Measurements from ENCODE around the gene TRAPPC3.

TRAPPC3 gene

DNA sequence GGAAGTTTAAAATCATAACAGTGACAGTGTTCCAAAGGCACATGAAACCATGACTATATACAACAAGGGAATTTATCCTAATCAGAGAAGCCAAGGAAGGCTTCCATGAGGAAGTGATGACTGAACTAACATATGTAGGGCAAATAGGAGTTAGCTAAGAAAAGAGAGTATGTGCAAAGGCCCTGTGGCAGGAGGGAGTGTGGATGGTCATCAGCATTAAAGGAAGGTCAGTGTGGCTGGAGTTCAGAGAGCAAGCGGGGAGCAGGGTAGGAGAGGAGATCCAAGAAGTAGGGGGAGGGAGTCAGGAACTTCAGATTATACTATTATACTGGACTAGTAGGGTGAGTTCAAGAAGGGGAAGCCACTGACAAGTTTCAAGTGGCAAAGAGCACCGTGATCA is 15.1 kb upstream of the TRAPPC3 start:
- TF ChIP-seq, protein P1, sequence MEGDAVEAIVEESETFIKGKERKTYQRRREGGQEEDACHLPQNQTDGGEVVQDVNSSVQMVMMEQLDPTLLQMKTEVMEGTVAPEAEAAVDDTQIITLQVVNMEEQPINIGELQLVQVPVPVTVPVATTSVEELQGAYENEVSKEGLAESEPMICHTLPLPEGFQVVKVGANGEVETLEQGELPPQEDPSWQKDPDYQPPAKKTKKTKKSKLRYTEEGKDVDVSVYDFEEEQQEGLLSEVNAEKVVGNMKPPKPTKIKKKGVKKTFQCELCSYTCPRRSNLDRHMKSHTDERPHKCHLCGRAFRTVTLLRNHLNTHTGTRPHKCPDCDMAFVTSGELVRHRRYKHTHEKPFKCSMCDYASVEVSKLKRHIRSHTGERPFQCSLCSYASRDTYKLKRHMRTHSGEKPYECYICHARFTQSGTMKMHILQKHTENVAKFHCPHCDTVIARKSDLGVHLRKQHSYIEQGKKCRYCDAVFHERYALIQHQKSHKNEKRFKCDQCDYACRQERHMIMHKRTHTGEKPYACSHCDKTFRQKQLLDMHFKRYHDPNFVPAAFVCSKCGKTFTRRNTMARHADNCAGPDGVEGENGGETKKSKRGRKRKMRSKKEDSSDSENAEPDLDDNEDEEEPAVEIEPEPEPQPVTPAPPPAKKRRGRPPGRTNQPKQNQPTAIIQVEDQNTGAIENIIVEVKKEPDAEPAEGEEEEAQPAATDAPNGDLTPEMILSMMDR (IDR thresholded peaks at IDR 0.05; ENCODE audit: low read length, missing control alignments), result no peak
- no peak for DNase-seq (ENCODE audit: low read depth)
- H3K4me3 ChIP-seq (replicated peaks; ENCODE audit: low read depth, low read length), result no peak overlapping the region

DNA sequence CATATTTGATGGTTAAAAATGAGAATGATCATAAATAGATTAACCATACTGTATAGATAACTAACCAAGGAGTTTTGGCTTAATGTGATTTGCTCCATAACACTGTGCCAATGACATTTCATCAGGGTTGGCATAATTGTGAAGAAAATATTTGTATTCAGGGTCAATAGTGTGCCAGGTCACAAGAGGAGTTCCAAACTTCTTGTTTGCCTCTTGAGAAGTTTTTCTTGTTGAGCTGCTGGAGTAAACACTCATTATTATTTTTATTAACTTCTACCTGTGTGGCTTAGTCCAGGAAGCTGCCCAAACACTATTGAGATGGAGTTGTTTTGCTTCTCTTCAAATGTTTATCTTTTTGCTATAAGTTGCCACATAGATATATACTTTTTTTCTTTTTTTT is 14.1 kb upstream of the TRAPPC3 start:
- H3K4me3 ChIP-seq (replicated peaks; ENCODE audit: low read depth, low read length), result no peak overlapping the region
- TF ChIP-seq, protein P1 (IDR thresholded peaks at IDR 0.05; ENCODE audit: low read length, missing control alignments), result no peak
- no peak for DNase-seq (ENCODE audit: low read depth)

DNA sequence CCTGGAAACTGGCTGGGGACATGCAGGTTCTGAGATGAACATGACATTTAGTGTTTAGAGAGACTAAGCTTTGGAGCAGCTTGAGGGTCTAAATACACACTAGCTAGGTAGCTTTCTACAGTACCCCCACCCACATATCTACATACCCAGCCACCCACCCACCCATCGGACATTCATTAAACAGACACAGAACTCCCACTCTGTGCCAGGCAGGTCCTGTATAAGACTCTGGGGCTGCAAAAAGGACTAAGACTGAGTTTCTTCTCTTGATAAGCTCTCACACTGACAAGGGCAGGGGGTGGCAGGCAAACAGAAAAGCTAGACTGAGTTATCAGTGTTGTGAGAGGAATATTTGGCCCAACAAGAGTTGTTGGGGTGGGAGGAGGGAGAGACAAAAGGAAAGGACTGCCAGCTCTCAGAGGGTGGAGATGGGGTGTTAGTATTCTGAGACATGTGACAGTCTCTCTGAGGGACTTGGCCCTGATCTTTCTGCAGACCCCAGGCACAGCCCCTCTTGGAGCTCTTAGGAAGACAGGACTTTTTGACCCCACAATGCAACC is 13.5 kb upstream of the TRAPPC3 start:
- TF ChIP-seq, protein P1 (IDR thresholded peaks at IDR 0.05; ENCODE audit: low read length, missing control alignments), result no peak
- H3K4me3 ChIP-seq (replicated peaks; ENCODE audit: low read depth, low read length), result no peak overlapping the region
- no peak for DNase-seq (ENCODE audit: low read depth)

DNA sequence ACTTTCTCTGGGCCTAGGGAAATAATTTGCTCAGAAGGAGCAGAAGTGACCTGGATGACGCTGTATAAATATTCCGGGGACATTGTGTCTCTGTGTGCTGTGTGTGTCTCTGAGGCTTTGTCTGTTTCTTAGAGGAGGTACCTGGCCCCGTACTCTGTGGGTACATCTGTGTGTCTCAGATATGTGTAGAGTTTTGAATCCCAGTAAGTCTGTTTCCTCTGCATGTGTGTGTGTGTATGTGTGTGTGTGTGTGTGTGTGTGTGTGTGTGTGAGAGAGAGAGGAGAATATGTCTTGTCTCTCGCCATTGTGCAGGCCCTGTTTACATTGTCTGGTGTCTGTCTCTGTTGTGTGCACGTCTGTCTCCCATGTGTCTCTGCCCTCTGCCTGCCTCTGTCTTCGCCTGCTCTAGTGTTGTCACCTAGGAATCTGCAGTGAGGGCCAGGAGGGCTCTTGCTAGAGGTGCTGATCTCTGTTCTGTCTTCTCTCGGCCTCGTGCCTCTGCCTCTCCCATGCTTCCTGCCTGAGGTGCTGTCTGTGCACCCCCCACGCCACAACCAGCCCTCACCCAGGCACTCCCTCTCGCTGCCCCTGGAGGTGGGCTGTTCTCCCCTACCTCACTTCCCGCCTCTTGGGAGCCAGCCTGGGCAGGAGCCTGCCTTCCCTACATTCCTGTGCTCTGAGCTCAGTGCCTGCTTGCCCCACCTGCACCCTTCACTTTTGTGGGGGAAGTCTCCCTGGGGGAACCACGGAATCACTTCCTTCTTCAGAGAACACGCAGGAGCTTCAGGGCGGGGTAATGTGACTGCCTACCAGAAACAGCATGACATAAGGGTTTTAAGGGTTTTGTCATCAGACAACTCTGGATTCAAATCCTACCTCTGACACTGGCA is 12.6 kb upstream of the TRAPPC3 start:
- DNase-seq (ENCODE audit: low read depth), result peak; percentile 38
- peak overlapping the region; percentile 59 for H3K4me3 ChIP-seq (replicated peaks; ENCODE audit: low read depth, low read length)
- TF ChIP-seq, protein P1 (IDR thresholded peaks at IDR 0.05; ENCODE audit: low read length, missing control alignments), result no peak

DNA sequence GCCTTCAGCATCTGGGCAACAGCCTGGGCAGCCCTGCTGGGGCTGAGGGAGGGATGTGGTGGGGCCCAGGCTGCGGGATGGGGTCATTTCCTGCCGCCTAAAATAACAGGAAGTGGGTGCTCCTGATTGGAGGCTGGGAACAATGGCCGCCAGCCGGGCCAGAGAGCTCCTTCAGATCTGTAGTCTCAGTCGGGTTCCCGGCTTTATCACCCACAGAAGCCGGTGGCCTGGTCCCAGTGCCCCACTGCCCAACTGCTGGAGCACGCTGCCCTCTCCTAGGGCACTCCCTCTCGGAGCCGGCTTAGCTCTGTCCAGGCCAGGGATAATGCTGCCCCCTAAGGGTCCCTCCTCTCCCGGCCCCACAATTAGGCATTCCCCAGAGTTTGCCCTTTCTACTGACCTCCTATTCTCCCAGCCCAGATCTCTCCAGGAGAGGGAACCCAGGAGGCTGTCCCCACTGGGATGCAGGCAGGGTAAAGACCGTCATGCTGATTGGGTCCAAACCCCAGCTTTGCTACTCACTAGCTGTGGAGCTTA is 11.7 kb upstream of the TRAPPC3 start:
- TF ChIP-seq, protein P1 (IDR thresholded peaks at IDR 0.05; ENCODE audit: low read length, missing control alignments), result peak; percentile 37
- DNase-seq (ENCODE audit: low read depth), result peak; percentile 72
- peak overlapping the region; percentile 59 for H3K4me3 ChIP-seq (replicated peaks; ENCODE audit: low read depth, low read length)

DNA sequence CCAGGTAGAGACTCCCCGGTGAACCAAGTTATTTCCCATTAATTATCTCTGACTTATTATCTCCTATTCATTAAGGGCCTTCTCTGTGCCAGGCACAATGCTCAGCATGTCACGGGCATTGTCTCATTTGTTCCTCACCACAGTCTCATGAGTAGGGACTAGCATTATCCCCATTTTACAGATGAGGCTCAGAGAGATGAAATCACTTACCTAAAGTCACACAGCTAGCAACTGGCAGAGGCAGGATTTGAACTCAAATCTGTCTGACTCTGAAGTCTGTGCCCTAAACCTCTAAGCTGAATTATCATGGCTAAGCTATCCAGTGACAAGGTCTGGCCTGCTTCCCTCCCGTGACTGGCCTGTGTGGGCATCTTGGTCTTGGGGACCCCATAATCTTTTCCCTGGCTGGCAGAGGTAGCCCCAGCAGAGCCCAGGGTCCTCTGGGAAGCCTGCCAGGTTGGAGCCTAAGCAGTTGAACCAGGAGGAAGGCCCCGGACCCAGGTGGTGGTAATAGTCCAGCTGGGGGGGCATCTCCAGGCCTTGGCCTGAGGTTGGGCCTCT is 11.2 kb upstream of the TRAPPC3 start:
- no peak for DNase-seq (ENCODE audit: low read depth)
- TF ChIP-seq, protein P1 (IDR thresholded peaks at IDR 0.05; ENCODE audit: low read length, missing control alignments), result no peak
- peak overlapping the region; percentile 59 for H3K4me3 ChIP-seq (replicated peaks; ENCODE audit: low read depth, low read length)

Data from fibroblast of pulmonary artery (primary cell).